Keratinocyte (primary cell): ENCODE data around the gene PLAC1.

Source experiments
- EZH2 ChIP-seq: IDR thresholded peaks from one replicate; pipeline ENCODE4 v1.6.1; 2012; ENCODE audit warnings: inconsistent platforms, mild to moderate bottlenecking, low read length, moderate library complexity
- TF ChIP-seq, protein P1 (sequence below), 3 experiments: IDR thresholded peaks in 1 of 3; conservative IDR thresholded peaks in 1 of 3; optimal IDR thresholded peaks in 1 of 3; 2 replicates in 2 of 3; 3 replicates in 1 of 3; pipeline versions ENCODE3 to v1.5.1; 2011; ENCODE audit warnings: low read length in 3 of 3, mild to moderate bottlenecking in 3 of 3, moderate library complexity in 2 of 3, control low read depth in 1 of 3, inconsistent platforms in 1 of 3; ENCODE audit not compliant: insufficient read depth in 2 of 3; ENCODE audit errors: extremely low read depth in 1 of 3

DNA sequence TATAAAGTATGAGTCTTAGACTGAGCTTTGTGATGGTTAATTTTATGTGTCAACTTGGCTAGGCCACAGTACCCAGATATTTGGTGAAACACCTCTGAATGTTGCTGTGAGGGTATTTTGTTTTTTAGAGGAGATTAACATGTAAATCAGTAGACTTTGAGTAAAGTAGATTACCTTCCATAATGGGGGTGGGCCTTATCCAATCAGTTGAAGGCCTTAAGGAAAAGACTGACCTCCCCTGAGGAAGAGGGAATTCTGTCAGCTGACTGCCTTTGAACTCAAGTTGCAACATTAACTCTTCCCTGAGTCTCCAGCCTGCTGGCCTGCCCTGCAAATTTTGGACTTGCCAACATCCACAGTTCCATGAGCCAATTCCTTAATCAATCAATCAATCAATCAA lies 66.0 kb downstream of the PLAC1 start:
- no peak for TF ChIP-seq EZH2
- TF ChIP-seq, protein P1, sequence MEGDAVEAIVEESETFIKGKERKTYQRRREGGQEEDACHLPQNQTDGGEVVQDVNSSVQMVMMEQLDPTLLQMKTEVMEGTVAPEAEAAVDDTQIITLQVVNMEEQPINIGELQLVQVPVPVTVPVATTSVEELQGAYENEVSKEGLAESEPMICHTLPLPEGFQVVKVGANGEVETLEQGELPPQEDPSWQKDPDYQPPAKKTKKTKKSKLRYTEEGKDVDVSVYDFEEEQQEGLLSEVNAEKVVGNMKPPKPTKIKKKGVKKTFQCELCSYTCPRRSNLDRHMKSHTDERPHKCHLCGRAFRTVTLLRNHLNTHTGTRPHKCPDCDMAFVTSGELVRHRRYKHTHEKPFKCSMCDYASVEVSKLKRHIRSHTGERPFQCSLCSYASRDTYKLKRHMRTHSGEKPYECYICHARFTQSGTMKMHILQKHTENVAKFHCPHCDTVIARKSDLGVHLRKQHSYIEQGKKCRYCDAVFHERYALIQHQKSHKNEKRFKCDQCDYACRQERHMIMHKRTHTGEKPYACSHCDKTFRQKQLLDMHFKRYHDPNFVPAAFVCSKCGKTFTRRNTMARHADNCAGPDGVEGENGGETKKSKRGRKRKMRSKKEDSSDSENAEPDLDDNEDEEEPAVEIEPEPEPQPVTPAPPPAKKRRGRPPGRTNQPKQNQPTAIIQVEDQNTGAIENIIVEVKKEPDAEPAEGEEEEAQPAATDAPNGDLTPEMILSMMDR (optimal IDR thresholded peaks at IDR 0.05 in 1 of 3, IDR thresholded peaks at IDR 0.05 in 1 of 3, conservative IDR thresholded peaks at IDR 0.05 in 1 of 3; ENCODE audit: extremely low read depth in 1 of 3, insufficient read depth in 2 of 3, low read length in 3 of 3) = no peak
